Cardiac muscle cell (in vitro differentiated cells and primary cell): Measurements from ENCODE around the gene CHN2. TPM values are rescaled to one million over a fixed set of nuclear protein-coding genes. Genes with fewer than 3 reads are reported as not detected.

Source experiments
- DNase-seq, 2 donors: peaks; one replicate each; pipeline versions ENCODE4 v3.0.0 to v3.0.0-alpha.2; 2010 to 2017; ENCODE audit warnings: low read depth in 1 of 2, low spot score in 1 of 2
- H3K27ac ChIP-seq: fragments of 200-600 bp; sonication (generic); 2 replicates; pipeline ENCODE4 v1.5.1; 2016
- H3K27me3 ChIP-seq: fragments of 200-600 bp; sonication (generic); 2 replicates; pipeline ENCODE4 v1.6.0; 2016; ENCODE audit warnings: control low read depth
- H3K36me3 ChIP-seq: fragments of 200-600 bp; sonication (generic); 2 replicates; pipeline ENCODE4 v1.5.1; 2016; ENCODE audit warnings: control low read depth
- H3K4me1 ChIP-seq: fragments of 200-600 bp; sonication (generic); 2 replicates; pipeline ENCODE4 v1.8.1; 2017; ENCODE audit warnings: low read depth, mild to moderate bottlenecking, mixed run types
- H3K4me3 ChIP-seq: fragments of 200-600 bp; sonication (generic); 2 replicates; pipeline ENCODE4 v1.5.1; 2016; ENCODE audit warnings: mild to moderate bottlenecking
- H3K9me3 ChIP-seq: fragments of 200-600 bp; sonication (generic); 2 replicates; pipeline ENCODE4 v1.5.1; 2017; ENCODE audit warnings: low read depth, mild to moderate bottlenecking, control low read depth
- polyA plus RNA-seq: library from polyadenylated mRNA; unstranded; fragments of >200 nt; fragmentation: Nextera tagmentation; extraction: Ambion mirVana; gene quantifications from 2 replicates; pipeline ENCODE4 v1.2.1, GENCODE V29; 2016
- total RNA-seq: library from RNA; depleted of rRNA; stranded (reverse); fragments of >200 nt; gene quantifications from 2 replicates; pipeline ENCODE4 v1.2.3, GENCODE V29; 2016
- TF ChIP-seq, protein P1 (sequence below): IDR thresholded peaks from 2 replicates; pipeline ENCODE4 v1.5.1; 2012; ENCODE audit warnings: low read depth, mild to moderate bottlenecking, low read length

Gene CHN2
- total and polyA plus RNA-seq, 2 experiments from 2014 or later = 16.0 to 30.5 TPM

DNA sequence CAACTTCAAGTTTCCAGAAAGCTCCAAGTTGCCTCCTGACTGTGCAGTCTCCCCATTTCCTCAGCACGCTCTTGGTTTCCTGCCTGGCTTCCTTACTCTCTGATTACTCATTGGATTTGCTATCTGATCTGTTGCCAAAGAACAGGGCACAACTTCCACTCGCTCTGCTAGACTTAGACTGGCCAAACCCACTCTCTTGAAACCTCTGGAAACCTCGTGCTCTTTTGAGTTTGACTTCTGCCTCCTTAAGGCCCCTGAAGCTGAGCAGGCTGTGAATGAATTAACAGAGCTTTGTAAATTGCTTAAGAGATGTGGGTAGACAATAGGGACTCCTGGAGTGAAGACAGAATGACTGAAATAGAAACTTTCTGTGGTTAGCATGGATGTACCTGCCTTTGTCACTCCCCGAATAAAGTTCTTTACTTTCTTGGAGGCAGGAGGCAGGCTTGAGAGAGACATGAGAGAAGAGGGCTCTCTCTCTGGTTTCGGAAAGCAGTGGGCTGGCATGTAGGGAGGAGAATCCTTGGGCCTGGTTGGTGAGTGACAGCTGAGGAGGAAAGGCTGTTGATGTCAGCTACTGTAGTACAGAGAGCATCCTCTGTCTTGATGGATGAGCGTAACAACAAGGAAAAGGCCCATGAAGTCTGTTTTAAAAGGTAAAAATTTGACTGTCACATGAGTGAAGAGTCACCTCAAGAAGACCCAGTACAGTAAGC is 70.8 kb downstream of the CHN2 start:
- TF ChIP-seq, protein P1, sequence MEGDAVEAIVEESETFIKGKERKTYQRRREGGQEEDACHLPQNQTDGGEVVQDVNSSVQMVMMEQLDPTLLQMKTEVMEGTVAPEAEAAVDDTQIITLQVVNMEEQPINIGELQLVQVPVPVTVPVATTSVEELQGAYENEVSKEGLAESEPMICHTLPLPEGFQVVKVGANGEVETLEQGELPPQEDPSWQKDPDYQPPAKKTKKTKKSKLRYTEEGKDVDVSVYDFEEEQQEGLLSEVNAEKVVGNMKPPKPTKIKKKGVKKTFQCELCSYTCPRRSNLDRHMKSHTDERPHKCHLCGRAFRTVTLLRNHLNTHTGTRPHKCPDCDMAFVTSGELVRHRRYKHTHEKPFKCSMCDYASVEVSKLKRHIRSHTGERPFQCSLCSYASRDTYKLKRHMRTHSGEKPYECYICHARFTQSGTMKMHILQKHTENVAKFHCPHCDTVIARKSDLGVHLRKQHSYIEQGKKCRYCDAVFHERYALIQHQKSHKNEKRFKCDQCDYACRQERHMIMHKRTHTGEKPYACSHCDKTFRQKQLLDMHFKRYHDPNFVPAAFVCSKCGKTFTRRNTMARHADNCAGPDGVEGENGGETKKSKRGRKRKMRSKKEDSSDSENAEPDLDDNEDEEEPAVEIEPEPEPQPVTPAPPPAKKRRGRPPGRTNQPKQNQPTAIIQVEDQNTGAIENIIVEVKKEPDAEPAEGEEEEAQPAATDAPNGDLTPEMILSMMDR = no peak
- DNase-seq = peak in 1 of 2 donors; percentile 82

DNA sequence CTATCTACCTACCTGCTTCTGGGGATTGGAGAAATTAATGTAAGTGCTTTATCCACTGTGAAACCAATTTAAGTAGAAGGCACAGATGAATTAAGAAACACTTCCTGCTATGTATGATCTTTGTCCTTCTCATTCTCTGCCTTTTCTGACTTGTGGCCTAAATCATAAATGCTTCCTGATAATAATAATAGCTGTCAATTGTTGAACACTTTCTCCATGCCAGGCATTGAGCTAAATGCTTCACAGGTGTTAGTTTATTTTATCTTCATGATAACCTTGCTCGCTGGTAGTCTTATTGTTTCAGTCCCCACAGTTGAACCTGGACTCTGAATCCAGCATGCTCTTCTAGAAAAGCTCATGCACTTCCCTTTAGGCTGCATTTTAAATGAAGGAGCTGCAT is 75.4 kb downstream of the CHN2 start:
- Histone ChIP-seq H3K36me3 (no peaks in the 10 kb centered on the region), H3K9me3 (no peaks in the 10 kb centered on the region), H3K27me3 (no peaks in the 10 kb centered on the region), H3K27ac (no peak overlapping the region), H3K4me3 (no peak overlapping the region), H3K4me1 (no peaks in the 10 kb centered on the region)
- no peak for DNase-seq
- TF ChIP-seq, protein P1 = no peak

More for the DNA sequence above, 70.8 kb downstream of the CHN2 start:
- no peaks in the 10 kb centered on the region for H3K4me1 ChIP-seq
- no peaks in the 10 kb centered on the region for H3K9me3 ChIP-seq
- H3K4me3 ChIP-seq = no peak overlapping the region
- H3K27me3 ChIP-seq = no peaks in the 10 kb centered on the region
- no peaks in the 10 kb centered on the region for H3K36me3 ChIP-seq
- H3K27ac ChIP-seq = no peak overlapping the region

DNA sequence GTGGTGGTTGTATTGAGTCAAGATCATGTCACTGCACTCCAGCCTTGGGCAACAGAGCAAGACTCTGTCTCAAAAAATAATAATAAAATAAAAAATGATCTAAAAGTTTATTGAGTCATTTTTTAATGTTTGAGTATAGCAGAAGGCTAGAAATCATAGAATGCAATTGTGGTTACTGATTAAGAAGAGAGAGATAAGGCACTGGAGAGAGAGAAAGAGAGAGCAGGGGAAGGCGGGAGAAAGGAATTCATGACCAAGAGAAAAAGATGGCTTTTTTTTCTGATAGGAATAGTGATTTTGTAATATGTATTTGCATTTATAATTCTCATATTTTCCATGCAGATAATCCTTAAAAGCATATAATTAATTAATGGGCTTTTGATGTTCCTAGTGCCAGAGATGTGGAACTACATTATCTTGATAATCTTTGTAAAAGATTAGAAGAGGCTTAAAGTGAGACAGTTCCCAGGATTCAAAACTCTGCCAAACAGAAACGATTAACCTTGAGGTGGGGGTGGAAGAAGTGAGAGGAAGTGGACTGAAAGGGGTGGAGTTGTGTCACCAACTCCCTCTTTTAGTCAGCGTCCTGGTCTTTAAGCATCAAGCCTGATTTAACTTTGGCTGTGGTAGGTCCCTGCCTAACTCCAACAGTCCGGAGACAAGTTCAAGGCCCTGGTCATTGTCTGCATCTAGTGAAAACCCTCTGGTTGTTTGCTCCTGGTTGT is 76.2 kb downstream of the CHN2 start:
- Histone ChIP-seq H3K9me3 (no peaks in the 10 kb centered on the region), H3K27ac (no peak overlapping the region), H3K4me3 (no peak overlapping the region), H3K36me3 (no peaks in the 10 kb centered on the region), H3K27me3 (no peaks in the 10 kb centered on the region), H3K4me1 (no peaks in the 10 kb centered on the region)
- TF ChIP-seq, protein P1 = no peak
- peak in 1 of 2 donors; percentile 64 for DNase-seq

DNA sequence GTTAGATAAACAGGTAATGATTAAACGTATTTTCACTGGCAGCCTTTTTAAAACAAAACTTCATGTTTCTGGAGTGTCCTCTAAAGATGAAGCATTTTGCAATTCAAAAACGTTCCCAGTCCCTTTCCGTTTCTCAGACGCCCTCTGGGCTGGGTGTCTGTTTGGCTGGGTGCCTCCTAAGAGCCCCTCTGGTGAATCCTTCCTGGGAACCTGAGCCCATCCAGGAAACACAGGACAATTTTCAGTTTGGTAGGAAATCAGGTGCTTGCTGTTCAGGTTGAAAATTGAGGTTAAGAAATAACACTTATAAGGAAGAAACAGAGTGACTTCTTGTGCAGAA is 76.7 kb downstream of the CHN2 start:
- no peaks in the 10 kb centered on the region for H3K36me3 ChIP-seq
- H3K27me3 ChIP-seq = no peaks in the 10 kb centered on the region
- H3K4me3 ChIP-seq = no peak overlapping the region
- H3K9me3 ChIP-seq = no peaks in the 10 kb centered on the region
- DNase-seq = no peak
- H3K4me1 ChIP-seq = no peaks in the 10 kb centered on the region
- H3K27ac ChIP-seq = no peak overlapping the region
- TF ChIP-seq, protein P1 = no peak

DNA sequence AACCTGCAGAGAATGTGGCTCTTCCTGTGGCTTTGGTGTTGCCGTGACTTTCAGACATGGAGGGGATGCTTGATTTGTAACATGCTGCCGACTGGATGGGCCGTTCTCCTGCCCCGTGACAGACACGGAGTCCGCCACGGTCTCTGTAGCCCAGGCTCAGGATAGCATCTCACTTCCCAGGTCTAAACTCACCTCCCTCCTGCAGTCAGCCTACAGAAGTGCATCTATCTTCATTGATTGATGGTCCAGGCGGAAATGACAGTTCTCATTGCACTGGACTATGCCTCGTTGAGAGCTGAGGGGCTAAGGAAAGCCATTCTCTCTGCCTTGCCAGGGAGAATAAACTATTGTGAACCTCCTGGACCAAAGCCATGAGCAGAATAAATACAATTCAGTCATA is 77.5 kb downstream of the CHN2 start:
- no peak for DNase-seq

More for the DNA sequence above, 77.5 kb downstream of the CHN2 start:
- Histone ChIP-seq H3K36me3 (no peaks in the 10 kb centered on the region), H3K4me1 (no peaks in the 10 kb centered on the region), H3K27ac (no peak overlapping the region), H3K9me3 (no peaks in the 10 kb centered on the region), H3K4me3 (no peak overlapping the region), H3K27me3 (no peaks in the 10 kb centered on the region)
- TF ChIP-seq, protein P1 = no peak
